GM12872 (cell line): ENCODE results near the gene CCM2.

Source experiments
- TF ChIP-seq, protein P1 (sequence below): IDR thresholded peaks from 3 replicates; pipeline ENCODE4 v1.5.1; 2011; ENCODE audit warnings: low read depth, mild to moderate bottlenecking, low read length, moderate library complexity; ENCODE audit not compliant: insufficient read depth

CCM2 gene

DNA sequence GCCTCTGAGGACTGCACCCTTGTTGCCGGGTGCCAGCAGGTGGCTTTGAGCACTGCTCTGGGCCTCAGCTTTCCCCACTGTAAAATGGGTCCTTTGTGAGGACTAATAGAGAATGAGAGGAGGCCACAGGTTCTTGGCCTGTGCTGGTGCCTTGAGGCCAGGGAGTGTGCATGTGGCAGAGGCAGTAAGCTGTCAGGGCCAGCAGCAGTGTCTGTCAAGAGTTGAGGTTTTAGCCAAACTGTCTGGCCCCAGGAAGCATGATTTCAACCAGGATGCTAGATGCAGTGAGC, 75.3 kb downstream of the CCM2 start:
- TF ChIP-seq, protein P1, sequence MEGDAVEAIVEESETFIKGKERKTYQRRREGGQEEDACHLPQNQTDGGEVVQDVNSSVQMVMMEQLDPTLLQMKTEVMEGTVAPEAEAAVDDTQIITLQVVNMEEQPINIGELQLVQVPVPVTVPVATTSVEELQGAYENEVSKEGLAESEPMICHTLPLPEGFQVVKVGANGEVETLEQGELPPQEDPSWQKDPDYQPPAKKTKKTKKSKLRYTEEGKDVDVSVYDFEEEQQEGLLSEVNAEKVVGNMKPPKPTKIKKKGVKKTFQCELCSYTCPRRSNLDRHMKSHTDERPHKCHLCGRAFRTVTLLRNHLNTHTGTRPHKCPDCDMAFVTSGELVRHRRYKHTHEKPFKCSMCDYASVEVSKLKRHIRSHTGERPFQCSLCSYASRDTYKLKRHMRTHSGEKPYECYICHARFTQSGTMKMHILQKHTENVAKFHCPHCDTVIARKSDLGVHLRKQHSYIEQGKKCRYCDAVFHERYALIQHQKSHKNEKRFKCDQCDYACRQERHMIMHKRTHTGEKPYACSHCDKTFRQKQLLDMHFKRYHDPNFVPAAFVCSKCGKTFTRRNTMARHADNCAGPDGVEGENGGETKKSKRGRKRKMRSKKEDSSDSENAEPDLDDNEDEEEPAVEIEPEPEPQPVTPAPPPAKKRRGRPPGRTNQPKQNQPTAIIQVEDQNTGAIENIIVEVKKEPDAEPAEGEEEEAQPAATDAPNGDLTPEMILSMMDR = no peak

DNA sequence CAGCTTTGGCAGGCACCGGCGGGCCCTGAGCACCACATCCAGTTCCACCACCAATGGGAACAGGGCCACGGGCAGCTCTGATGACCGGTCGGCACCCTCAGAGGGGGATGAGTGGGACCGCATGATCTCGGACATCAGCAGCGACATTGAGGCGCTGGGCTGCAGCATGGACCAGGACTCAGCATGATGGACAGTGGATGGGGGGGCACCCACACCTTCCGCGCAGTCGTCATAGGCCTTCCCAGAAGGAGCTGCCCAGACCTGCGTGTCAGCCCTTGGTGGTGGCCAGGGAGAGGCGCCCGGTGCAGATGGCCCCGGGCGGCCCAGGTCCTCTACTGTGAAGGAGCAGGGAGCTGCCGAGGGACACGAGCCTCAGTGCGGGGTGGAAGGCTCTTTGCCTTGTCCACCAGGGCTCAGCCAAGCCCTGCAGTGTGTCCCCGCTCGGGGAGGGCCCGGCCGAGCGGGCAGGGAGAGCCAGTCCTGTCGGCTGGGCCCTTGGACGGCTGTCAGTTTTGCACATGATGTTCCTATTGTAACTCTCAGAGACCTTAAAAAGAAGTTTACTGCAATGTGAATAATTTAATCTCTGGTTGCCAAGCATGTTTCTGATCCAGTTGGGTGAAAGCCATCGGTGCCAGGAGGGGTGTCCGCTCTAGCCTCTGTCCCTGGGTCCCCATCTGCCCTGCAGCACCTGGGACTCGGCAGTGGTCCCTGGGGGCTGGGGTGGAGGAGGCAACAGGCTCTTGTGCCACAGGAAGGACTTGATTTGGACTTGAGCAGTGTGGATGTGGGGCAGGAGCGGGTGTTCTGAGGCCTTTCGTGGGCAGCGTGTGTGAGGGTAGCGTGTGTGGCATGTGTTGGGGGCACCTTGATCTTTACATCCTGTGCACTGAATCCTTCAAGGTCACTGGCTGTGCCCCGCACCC, 76.1 kb downstream of the CCM2 start:
- TF ChIP-seq, protein P1 = no peak

DNA sequence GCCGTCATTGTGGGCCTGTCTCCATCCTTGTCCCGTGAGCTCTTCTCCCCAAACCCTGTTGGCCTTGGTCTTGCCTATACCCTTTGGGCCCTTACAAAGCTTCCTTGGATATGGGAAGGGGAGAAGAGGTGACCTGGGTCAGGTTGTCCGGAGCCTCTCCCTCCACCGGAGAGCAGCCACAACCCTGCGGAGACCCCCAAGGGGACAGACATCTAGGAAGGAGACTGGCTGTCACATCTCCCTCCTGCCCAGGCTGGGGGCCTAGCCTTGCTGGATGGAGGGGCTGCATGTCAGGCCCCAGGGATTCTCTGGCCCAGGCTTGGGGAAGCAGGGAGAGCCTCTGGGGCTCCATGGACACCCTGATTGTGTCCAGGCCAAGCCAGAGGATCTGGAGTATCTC, 76.9 kb downstream of the CCM2 start:
- TF ChIP-seq, protein P1 = no peak

DNA sequence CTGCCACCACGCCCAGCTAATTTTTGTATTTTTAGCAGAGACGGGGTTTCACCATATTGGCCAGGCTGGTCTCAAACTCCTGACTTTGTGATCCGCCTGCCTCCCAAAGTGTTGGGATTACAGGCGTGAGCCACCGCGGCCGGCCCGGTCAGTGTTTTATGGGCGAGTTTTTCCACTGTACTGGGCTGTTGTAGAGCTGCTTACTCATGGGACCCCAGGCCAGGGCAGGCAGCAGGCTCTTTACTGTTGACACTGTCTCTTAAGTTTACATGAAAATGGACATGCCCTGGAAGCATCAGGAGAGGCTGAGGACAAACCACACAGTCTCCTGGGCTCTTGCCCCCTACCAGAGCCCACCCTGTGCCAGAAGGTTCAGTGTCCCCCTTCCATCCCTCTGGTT, 77.6 kb downstream of the CCM2 start:
- TF ChIP-seq, protein P1 = no peak

DNA sequence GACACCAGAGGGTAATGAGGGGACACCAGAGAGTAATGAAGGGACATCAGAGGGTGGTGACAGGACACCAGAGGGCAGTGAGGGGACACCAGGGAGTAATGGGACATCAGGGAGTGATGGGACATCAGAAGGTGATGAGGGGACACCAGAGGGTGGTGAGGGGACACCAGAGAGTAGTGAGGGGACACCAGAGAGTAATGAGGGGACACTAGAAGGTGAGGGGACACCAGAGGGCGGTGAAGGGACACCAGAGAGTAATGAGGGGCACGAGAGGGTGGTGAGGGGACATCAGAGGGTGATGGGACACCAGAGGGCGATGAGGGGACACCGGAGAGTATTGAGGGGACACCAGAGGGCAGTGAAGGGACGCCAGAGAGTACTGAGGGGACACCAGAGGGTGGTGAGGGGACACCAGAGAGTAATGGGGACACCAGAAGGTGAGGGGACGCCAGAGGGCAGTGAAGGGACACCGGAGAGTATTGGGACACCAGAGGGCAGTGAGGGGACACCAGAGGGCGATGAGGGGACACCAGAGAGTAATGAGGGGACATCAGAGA, 78.2 kb downstream of the CCM2 start:
- TF ChIP-seq, protein P1 = no peak

DNA sequence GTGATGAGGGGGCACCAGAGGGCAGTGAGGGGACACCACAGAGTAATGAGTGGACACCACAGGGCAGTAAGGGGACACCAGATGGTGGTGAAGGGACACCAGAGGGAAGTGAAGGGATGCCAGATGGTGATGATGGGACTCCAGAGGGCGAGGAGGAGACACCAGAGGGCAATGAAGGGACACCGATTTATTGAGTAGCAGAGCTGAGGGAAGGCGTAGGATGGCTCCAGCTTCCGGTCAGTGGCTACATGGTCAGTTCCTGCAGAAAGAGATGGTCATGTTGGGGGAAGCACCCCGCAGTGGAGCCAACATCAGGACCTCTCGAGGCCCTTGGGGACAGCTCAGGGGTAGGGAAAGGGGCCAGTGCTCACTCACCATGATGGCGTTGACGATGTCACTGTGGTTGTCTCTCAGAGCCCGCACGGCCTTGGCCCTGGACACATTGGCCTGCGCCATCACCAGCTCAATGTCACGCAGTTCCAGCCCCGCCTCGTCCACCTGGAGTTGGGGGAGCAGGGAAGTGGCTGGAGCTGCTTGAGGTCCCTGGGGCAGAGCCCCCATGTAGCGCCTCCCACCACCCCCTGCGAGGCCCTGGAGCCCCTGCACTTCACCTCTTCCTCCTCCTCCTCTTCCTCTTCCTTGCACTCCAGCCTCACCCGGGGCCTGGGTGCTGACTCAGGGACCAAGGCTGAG, 80.4 kb downstream of the CCM2 start:
- TF ChIP-seq, protein P1 = no peak

DNA sequence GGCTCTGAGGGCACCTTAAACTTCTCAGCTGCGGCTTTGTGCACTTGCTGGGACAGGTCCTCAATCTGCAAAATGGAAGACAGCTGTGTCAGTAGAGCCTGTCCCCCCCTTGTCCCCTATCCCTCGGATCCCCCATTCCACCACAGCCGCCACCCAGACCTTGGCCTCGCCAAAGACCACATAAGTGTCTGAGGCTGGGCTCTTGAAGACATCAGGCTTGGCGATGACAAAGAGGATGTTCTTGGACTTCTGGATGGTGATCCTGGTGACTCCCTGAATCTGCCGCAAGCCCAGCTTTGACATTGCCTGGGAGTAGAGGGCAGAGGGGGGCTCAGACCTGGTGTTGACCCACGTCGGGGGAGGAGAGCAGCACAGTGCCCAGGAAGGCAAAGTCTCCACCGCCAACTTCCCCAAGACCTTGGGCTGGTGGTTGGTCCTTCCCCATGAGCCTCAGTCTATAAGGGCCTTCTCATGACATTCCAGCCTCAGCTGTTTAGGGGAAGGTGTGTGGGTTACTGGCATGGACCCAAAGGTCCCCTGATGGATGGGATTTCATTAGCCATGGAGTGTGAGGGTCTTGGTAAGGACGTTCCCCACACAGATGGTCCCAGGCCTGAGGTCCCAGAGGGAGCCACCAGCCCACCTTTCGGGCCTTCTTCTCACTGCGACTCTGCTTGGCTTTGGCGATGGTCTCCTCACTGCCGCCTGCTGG, 81.1 kb downstream of the CCM2 start:
- TF ChIP-seq, protein P1 = no peak
